Measurements from ENCODE around the gene ZNF445.

- TF ChIP-seq CTCF (IDR thresholded peaks at IDR 0.05; ENCODE audit: low read depth, low read length, poor library complexity, severe bottlenecking): no peak
- no peak for TF ChIP-seq EZH2phosphoT487 (IDR thresholded peaks at IDR 0.05; ENCODE audit: borderline replicate concordance, low read length)
Measured at GRCh38 chr3:44396200-44397171, 81.0 kb downstream of the ZNF445 start.

Data from DOHH2 (cell line).